Tibial nerve (tissue), 4 donors: ENCODE data around the gene VWC2L. TPM values are rescaled to one million over a fixed set of nuclear protein-coding genes. Genes with fewer than 3 reads are reported as not detected.

Experiments
- DNase-seq, 2 donors: peaks; one replicate each; pipeline ENCODE4 v3.0.0-alpha.2; 2019; ENCODE audit warnings: low spot score in 2 of 2
- H3K27ac ChIP-seq, 4 donors: fragments of 200-600 bp; sonication (generic) in 3 of 4; one replicate each; pipeline ENCODE4 v1.5.1; 2017 to 2019; ENCODE audit warnings: mild to moderate bottlenecking in 1 of 4
- H3K27me3 ChIP-seq, 2 donors: fragments of 200-600 bp; sonication (generic) in 1 of 2; one replicate each; pipeline versions ENCODE4 v1.5.1 to v1.6.0; 2017 to 2019
- H3K36me3 ChIP-seq, 3 donors: fragments of 200-600 bp; sonication (generic); one replicate each; pipeline ENCODE4 v1.5.1; 2018 to 2019
- H3K4me1 ChIP-seq, 4 donors: fragments of 200-600 bp; sonication (generic) in 3 of 4; one replicate each; pipeline ENCODE4 v1.5.1; 2017 to 2019
- H3K4me3 ChIP-seq, 4 donors: fragments of 200-600 bp; sonication (generic) in 3 of 4; one replicate each; pipeline ENCODE4 v1.5.1; 2017 to 2019; ENCODE audit warnings: mild to moderate bottlenecking in 1 of 4, moderate library complexity in 1 of 4
- H3K9me3 ChIP-seq, 4 donors: fragments of 200-600 bp; sonication (generic) in 3 of 4; one replicate each; pipeline ENCODE4 v1.5.1; 2017 to 2019
- CTCF ChIP-seq, 5 experiments: fragments of 200-600 bp in 3 of 5; fragments of 450-650 bp in 2 of 5; sonication (generic) in 3 of 5; IDR thresholded peaks; one replicate each; pipeline ENCODE4 v1.5.1; 2016 to 2019; ENCODE audit warnings: antibody characterized with exemption in 5 of 5, mild to moderate bottlenecking in 3 of 5, moderate library complexity in 2 of 5
- EP300 ChIP-seq, 2 donors: sonication (generic); formaldehyde crosslinking; IDR thresholded peaks; one replicate each; pipeline ENCODE4 v1.6.1; 2017; ENCODE audit warnings: antibody characterized with exemption in 2 of 2, mild to moderate bottlenecking in 1 of 2
- POLR2A ChIP-seq, 2 donors: fragments of 450-650 bp; IDR thresholded peaks; one replicate each; pipeline ENCODE4 v1.6.1; 2017; ENCODE audit warnings: antibody characterized with exemption in 2 of 2, mild to moderate bottlenecking in 2 of 2, moderate library complexity in 2 of 2
- WGBS, 2 donors: methylation state at CpG; one replicate each; pipeline ENCODE4 v1.1.5; 2018; 5-methylcytosine and 5-hydroxymethylcytosine counted together
- total RNA-seq, 4 donors: library from RNA; depleted of rRNA; stranded (reverse); fragments of >200 nt; gene quantifications; one replicate each; pipeline ENCODE4 v1.1.0, GENCODE V29; 2016

Gene VWC2L
- total RNA-seq, 4 donors from 2014 or later = not detected

- 81 to 85% methylated on average over 1 of the region's 1 CpG for WGBS, 2 donors
- Histone ChIP-seq H3K9me3 (no peaks in the 10 kb centered on the region), H3K27ac (no peak overlapping the region), H3K4me3 (no peak overlapping the region), H3K27me3 (no peaks in the 10 kb centered on the region), H3K36me3 (no peaks in the 10 kb centered on the region), H3K4me1 (no peaks in the 10 kb centered on the region)
- no peak for DNase-seq
- TF ChIP-seq EP300 (IDR thresholded peaks at IDR 0.05) (no peak), CTCF (IDR thresholded peaks at IDR 0.05) (no peak), POLR2A (IDR thresholded peaks at IDR 0.05) (no peak)
Observed at GRCh38 chr2:214412679-214413078, 1.8 kb downstream of the VWC2L start.

- Histone ChIP-seq H3K9me3 (no peaks in the 10 kb centered on the region), H3K4me3 (no peak overlapping the region), H3K4me1 (no peaks in the 10 kb centered on the region), H3K36me3 (no peaks in the 10 kb centered on the region), H3K27ac (no peak overlapping the region), H3K27me3 (no peaks in the 10 kb centered on the region)
- WGBS, 2 donors = 85 to 86% methylated on average over 4 of the region's 4 CpGs
- no peak for DNase-seq
- TF ChIP-seq POLR2A (IDR thresholded peaks at IDR 0.05) = no peak
- TF ChIP-seq EP300 (IDR thresholded peaks at IDR 0.05) = no peak
Observed at GRCh38 chr2:214436470-214436869, 25.6 kb downstream of the VWC2L start.

- Histone ChIP-seq H3K9me3 (no peaks in the 10 kb centered on the region), H3K4me1 (no peaks in the 10 kb centered on the region), H3K27ac (no peak overlapping the region), H3K36me3 (no peaks in the 10 kb centered on the region), H3K4me3 (no peak overlapping the region), H3K27me3 (no peaks in the 10 kb centered on the region)
- TF ChIP-seq CTCF (IDR thresholded peaks at IDR 0.05) = no peak
- TF ChIP-seq POLR2A (IDR thresholded peaks at IDR 0.05) = no peak
- no peak for TF ChIP-seq EP300 (IDR thresholded peaks at IDR 0.05)
- DNase-seq = no peak
- WGBS, 2 donors = 88 to 93% methylated on average over 4 of the region's 4 CpGs
Observed at GRCh38 chr2:214450118-214450894, 39.5 kb downstream of the VWC2L start.

- WGBS, 2 donors = 27 to 44% methylated on average over 2 of the region's 2 CpGs
- TF ChIP-seq CTCF (IDR thresholded peaks at IDR 0.05) (no peak), POLR2A (IDR thresholded peaks at IDR 0.05) (no peak), EP300 (IDR thresholded peaks at IDR 0.05) (no peak)
- Histone ChIP-seq H3K36me3 (no peaks in the 10 kb centered on the region), H3K4me1 (no peaks in the 10 kb centered on the region), H3K27me3 (no peaks in the 10 kb centered on the region), H3K27ac (no peak overlapping the region), H3K9me3 (no peaks in the 10 kb centered on the region), H3K4me3 (no peak overlapping the region)
- no peak for DNase-seq
Observed at GRCh38 chr2:214451516-214452275, 40.8 kb downstream of the VWC2L start.

- Histone ChIP-seq H3K4me3 (no peak overlapping the region), H3K4me1 (peaks cover 0 to 4% (median 0%) of the 10 kb centered on the region in 4 donors), H3K9me3 (peaks cover 0 to 8% (median 0%) of the 10 kb centered on the region in 4 donors), H3K27me3 (no peaks in the 10 kb centered on the region), H3K27ac (peak overlapping the region in 2 of 4 donors; percentile 35 to 67), H3K36me3 (no peaks in the 10 kb centered on the region)
- peak in 1 of 2 donors; percentile 22 for DNase-seq
- peak in 1 of 2 donors; percentile 22 for TF ChIP-seq EP300 (IDR thresholded peaks at IDR 0.05)
- TF ChIP-seq POLR2A (IDR thresholded peaks at IDR 0.05) = no peak
- TF ChIP-seq CTCF (IDR thresholded peaks at IDR 0.05) = no peak
- WGBS, 2 donors = 52 to 69% methylated on average over 3 of the region's 3 CpGs
Observed at GRCh38 chr2:214465363-214466146, 54.7 kb downstream of the VWC2L start.
